GM12875 (cell line): Measurements from ENCODE around the gene NUDT12.

Source experiments
- H3K4me3 ChIP-seq: one replicate; pipeline ENCODE4 v1.5.1; 2011; ENCODE audit warnings: low read depth, low read length, control low read depth
- TF ChIP-seq, protein P1 (sequence below): IDR thresholded peaks from 2 replicates; pipeline ENCODE4 v1.5.1; 2011; ENCODE audit warnings: low read depth, mild to moderate bottlenecking, control low read depth, inconsistent platforms, low read length, moderate library complexity, borderline replicate concordance; ENCODE audit not compliant: insufficient read depth

The NUDT12 gene

GRCh38 chr5:103562453-103563157 lies at the start of gene NUDT12:
NUDT12 (minus strand) TSS chr5:103562789; CDS start chr5:103560248, 2,541 bp downstream.
- H3K4me3 ChIP-seq, result peak within 1 kb of the TSS; percentile 88

DNA sequence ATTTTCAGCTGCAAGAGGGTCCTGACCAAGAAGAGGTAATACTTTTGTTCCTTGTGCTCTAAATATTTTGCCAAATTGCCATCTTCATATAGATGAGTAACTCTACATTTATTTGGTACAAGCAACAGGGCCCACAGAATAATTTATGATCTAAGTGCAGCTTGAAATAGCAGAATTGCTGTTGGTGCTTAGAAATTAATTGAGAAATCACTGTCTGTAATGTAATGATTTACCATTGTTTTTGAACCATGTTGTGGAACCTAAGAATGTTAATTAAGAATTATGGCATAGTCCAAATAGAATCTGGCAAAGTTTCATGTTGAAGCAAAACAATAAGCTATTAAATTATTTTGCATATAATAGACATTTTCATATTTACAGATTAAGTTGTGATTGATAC lies 44.8 kb upstream of the NUDT12 start:
- TF ChIP-seq, protein P1, sequence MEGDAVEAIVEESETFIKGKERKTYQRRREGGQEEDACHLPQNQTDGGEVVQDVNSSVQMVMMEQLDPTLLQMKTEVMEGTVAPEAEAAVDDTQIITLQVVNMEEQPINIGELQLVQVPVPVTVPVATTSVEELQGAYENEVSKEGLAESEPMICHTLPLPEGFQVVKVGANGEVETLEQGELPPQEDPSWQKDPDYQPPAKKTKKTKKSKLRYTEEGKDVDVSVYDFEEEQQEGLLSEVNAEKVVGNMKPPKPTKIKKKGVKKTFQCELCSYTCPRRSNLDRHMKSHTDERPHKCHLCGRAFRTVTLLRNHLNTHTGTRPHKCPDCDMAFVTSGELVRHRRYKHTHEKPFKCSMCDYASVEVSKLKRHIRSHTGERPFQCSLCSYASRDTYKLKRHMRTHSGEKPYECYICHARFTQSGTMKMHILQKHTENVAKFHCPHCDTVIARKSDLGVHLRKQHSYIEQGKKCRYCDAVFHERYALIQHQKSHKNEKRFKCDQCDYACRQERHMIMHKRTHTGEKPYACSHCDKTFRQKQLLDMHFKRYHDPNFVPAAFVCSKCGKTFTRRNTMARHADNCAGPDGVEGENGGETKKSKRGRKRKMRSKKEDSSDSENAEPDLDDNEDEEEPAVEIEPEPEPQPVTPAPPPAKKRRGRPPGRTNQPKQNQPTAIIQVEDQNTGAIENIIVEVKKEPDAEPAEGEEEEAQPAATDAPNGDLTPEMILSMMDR, result no peak
- no peak overlapping the region for H3K4me3 ChIP-seq

More at GRCh38 chr5:103562453-103563157, at the start of gene NUDT12:
- TF ChIP-seq, protein P1, result no peak

DNA sequence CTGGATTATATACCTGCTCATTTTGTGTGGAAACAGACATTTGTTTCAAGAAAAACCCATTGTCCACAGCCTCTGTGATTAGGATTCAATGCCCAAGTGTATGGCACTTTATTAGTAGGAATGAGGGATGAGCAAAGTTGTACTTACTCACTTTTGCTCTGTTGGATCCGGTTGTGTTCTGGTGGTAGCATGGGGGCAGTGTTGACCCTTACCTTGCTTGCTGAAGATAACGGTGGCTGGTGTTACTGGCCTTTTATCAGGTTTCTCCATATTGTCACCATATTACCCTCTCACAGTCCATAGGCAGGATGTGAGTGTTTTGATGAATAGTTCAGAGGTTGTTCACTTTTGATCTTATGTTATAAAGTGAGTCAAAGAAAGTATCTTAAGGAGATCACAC lies 42.7 kb upstream of the NUDT12 start:
- TF ChIP-seq, protein P1, result no peak
- no peak overlapping the region for H3K4me3 ChIP-seq

- no peak overlapping the region for H3K4me3 ChIP-seq
- TF ChIP-seq, protein P1, result no peak
Measured at GRCh38 chr5:103602438-103602837, 39.8 kb upstream of the NUDT12 start.

DNA sequence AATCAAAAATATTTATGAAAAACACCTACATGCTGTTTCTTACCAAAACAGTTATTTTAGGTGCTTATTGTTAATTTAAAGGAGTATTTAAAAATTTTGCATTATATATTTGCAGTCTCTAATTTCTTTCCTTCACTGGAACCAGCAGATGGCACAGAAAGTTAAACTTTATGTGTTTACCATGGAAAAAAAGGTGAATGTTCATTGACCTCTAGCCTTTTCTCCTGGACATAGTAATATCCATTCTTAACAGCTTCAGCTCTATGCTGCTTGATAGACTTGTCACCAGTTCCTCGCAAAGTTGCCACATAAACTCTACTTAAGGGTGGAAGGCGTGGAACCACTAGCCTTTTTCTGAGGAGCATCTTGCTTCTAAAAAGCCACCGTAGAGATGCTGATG lies 38.7 kb upstream of the NUDT12 start:
- TF ChIP-seq, protein P1, result no peak

GRCh38 chr5:103600086-103600485 lies 37.5 kb upstream of the NUDT12 start:
- H3K4me3 ChIP-seq, result no peak overlapping the region
- TF ChIP-seq, protein P1, result no peak

More for the DNA sequence above, 38.7 kb upstream of the NUDT12 start:
- no peak overlapping the region for H3K4me3 ChIP-seq

DNA sequence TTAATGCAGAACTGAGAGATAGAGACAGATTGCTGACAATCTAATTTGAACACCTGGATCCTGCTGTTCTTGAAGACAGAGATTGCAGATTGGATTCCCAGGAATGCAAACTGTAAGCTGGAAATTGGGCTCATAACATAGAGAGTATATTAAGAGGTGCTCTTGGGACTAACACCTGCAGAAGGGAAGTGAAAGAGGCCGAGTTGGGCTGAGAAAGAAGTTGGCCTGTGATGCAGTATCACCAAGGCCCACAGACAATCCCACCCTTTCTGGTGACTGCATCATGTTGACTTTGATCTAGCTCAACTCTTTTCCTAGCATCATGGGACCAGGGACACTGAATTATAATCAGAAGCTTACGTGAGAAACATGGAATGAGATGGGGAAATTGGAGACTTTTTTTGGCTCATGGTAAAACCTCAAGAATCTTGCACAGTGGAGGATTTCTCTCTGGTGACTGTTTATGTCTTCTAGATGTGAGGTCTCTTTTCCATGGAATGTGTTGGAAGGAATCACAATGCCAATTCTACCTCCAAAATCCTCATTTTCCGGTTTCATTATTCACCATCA lies 36.5 kb upstream of the NUDT12 start:
- no peak overlapping the region for H3K4me3 ChIP-seq
- TF ChIP-seq, protein P1, result no peak
